Heart left ventricle (tissue), 13 donors: ENCODE results near the gene TMEM106C.

Source experiments
- POLR2A ChIP-seq, 2 donors: fragments of 450-650 bp; IDR thresholded peaks; one replicate each; pipeline ENCODE4 v1.6.1; 2017; ENCODE audit warnings: antibody characterized with exemption in 2 of 2, mild to moderate bottlenecking in 2 of 2, moderate library complexity in 2 of 2
- TF ChIP-seq, protein P1 (sequence below), 12 donors: fragments of 200-600 bp; sonication (generic) in 4 of 12; IDR thresholded peaks; one replicate each; pipeline versions ENCODE4 v1.5.0 to v1.8.0; 2018 to 2022; ENCODE audit warnings: antibody characterized with exemption in 12 of 12, mild to moderate bottlenecking in 5 of 12
- donor health status: ischemic (EF 13 %, LVEDD 7.1; RV severe dilation, severe dysfunction).
- donor health status: DM: no; HTN: yes; CAD: no.
- donor health status: DM: no; HTN: no; CAD: no.
- donor health status: ischemic (EF 25% LVEDD 6.9; RV normal size, moderate dysfunction).
- donor health status: ischemic (EF 25% LVEDD 5.7; RV mildly dilated, moderate dysfunction).
- donor health status: ischemic (EF 35%, LVEDD 5.7; RV mildly dilated, moderate dysfunction).
- donor health status: nonischemic (EF 11% LVEDD 7.7; RV severe dilation, severe dysfunction).
- donor health status: DM: yes; HTN: yes; CAD: no.
- donor health status: PGD.
- donor health status: ischemic (EF 29% LVEDD 5.4; RV normal size, mild dysfunction).
- donor health status: nonischemic (EF 23%, LVEDD 6.1; RV moderate dilation, normal function).

- TF ChIP-seq, protein P1, sequence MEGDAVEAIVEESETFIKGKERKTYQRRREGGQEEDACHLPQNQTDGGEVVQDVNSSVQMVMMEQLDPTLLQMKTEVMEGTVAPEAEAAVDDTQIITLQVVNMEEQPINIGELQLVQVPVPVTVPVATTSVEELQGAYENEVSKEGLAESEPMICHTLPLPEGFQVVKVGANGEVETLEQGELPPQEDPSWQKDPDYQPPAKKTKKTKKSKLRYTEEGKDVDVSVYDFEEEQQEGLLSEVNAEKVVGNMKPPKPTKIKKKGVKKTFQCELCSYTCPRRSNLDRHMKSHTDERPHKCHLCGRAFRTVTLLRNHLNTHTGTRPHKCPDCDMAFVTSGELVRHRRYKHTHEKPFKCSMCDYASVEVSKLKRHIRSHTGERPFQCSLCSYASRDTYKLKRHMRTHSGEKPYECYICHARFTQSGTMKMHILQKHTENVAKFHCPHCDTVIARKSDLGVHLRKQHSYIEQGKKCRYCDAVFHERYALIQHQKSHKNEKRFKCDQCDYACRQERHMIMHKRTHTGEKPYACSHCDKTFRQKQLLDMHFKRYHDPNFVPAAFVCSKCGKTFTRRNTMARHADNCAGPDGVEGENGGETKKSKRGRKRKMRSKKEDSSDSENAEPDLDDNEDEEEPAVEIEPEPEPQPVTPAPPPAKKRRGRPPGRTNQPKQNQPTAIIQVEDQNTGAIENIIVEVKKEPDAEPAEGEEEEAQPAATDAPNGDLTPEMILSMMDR (IDR thresholded peaks at IDR 0.05) = no peak
- TF ChIP-seq POLR2A (IDR thresholded peaks at IDR 0.05) = no peak
Observed at GRCh38 chr12:47935184-47935583, 28.2 kb upstream of the TMEM106C start.
